A673 (cell line): Measurements from ENCODE around the gene PEAK3. TPM values are rescaled to one million over a fixed set of nuclear protein-coding genes. Genes with fewer than 3 reads are reported as not detected.

Experiments
- BruUV-seq: library from RNA; stranded (reverse); fragments of 400-500 nt; replicated peaks from 2 replicates; lab custom pipeline; 2021; lab: Mats Ljungman, UMichigan
- CTCF ChIA-PET: fragments of 300-600 bp; sonication (Branson Sonifier 250); formaldehyde crosslinking; loops from one replicate; lab custom pipeline; 2022; ENCODE audit warnings: antibody characterized with exemption; lab: Charles Lee
- POLR2A ChIA-PET: fragments of 300-600 bp; sonication (Branson Sonifier 250); formaldehyde crosslinking; loops from one replicate; lab custom pipeline; 2022; ENCODE audit warnings: antibody characterized with exemption; ENCODE audit not compliant: low non-redundant PET; lab: Charles Lee
- DNase-seq: peaks from one replicate; pipeline ENCODE4 v3.0.0-alpha.2; 2015; ENCODE audit warnings: low spot score
- H3K27ac ChIP-seq: fragments of 200-600 bp; sonication (generic); 2 replicates; pipeline ENCODE4 v1.5.1; 2016; ENCODE audit warnings: mixed run types, low read depth, mild to moderate bottlenecking, mixed read lengths, antibody characterized with exemption, low read length; ENCODE audit not compliant: poor library complexity, severe bottlenecking
- H3K27me3 ChIP-seq: fragments of 200-600 bp; sonication (generic); replicated peaks from 2 replicates; pipeline ENCODE4 v1.6.1; 2017; ENCODE audit warnings: mixed run types, low read depth, mild to moderate bottlenecking, mixed read lengths, antibody characterized with exemption, low read length; ENCODE audit not compliant: insufficient read depth, poor library complexity
- H3K36me3 ChIP-seq: fragments of 200-600 bp; sonication (generic); 2 replicates; pipeline ENCODE4 v1.6.1; 2016; ENCODE audit warnings: mixed run types, mild to moderate bottlenecking, mixed read lengths, antibody characterized with exemption, low read length; ENCODE audit not compliant: insufficient read depth, poor library complexity, severe bottlenecking
- H3K4me1 ChIP-seq: fragments of 200-600 bp; sonication (generic); 2 replicates; pipeline ENCODE4 v1.6.1; 2017; ENCODE audit warnings: mixed run types, mild to moderate bottlenecking, mixed read lengths, antibody characterized with exemption, low read length; ENCODE audit not compliant: insufficient read depth, poor library complexity, severe bottlenecking
- H3K4me3 ChIP-seq: fragments of 200-600 bp; sonication (generic); 2 replicates; pipeline ENCODE4 v1.5.1; 2016; ENCODE audit warnings: low read depth, mixed run types, mild to moderate bottlenecking, mixed read lengths, low read length; ENCODE audit not compliant: poor library complexity, severe bottlenecking
- H3K9me3 ChIP-seq: fragments of 200-600 bp; sonication (generic); 2 replicates; pipeline ENCODE4 v1.6.1; 2016; ENCODE audit warnings: mixed run types, low read depth, mild to moderate bottlenecking, mixed read lengths, antibody characterized with exemption, low read length; ENCODE audit not compliant: poor library complexity, severe bottlenecking
- EZH2 ChIP-seq: fragments of 200-600 bp; sonication (generic); IDR thresholded peaks from 2 replicates; pipeline ENCODE4 v1.6.1; 2017; ENCODE audit warnings: borderline replicate concordance, low read depth, mild to moderate bottlenecking, mixed read lengths, antibody characterized with exemption, low read length; ENCODE audit not compliant: poor library complexity, severe bottlenecking
- intact Hi-C: fragments of 100-400 bp; cut with micrococcal nuclease; formaldehyde crosslinking; loops from one replicate; pipeline ENCODE4 v1.10.0; 2022; ENCODE audit not compliant: unreplicated experiment
- total RNA-seq: library from RNA; stranded (reverse); gene quantifications from 2 replicates; pipeline ENCODE4 v1.2.3, GENCODE V29; 2021
- TF ChIP-seq, protein P1 (sequence below): fragments of 300-800, 200-600 bp; sonication (generic); conservative IDR thresholded peaks from 2 replicates; pipeline ENCODE4 v1.5.1; 2017; ENCODE audit warnings: low read depth, mild to moderate bottlenecking, antibody characterized with exemption, low read length, moderate library complexity, mixed read lengths

PEAK3 gene
- total RNA-seq, 1 experiment from 2014 or later = not detected

DNA sequence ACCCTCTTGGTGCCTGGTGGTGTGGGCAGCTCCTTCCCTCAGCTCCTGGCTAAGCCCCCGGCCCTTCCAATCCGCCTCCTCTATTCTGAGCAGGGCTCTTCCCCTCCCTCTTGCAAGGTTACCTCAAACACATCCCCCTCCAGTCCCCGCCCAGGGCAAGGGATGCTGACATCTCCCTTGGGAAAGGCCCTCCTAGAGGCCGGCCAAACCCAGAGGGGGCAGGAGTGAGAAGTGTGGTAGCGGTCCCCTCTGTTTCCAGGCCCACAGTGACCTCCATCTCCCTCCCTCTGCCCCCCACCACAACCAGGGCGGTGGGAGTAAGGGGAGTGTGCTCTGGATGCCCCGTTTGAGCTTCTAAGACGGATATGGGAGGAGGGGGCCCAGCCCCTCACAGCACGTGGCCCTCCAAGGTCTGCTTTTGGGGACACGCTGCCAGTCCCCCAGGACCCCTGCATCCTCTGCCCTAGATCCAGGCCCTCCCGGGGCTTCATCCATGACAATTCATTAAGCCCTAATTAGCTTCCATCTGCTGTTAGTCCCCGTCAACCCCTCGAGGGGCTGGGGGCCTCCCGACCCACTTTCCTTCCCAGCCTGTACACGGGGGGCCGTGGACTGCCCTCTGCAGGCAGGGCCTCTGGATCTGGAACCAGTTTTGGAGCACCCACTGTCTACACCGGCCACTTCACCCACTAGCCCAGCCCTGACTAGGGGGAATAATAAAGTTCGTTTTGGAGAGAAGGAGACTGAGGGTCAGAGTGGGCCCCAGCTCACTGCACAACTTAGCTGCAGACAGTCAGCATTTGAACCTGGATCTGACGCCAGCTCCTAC is 23.7 kb upstream of the PEAK3 start:
- DNase-seq = no peak
- Histone ChIP-seq H3K27me3 (no peaks in the 10 kb centered on the region), H3K27ac (no peak overlapping the region), H3K9me3 (no peaks in the 10 kb centered on the region), H3K4me1 (no peaks in the 10 kb centered on the region), H3K36me3 (no peaks in the 10 kb centered on the region), H3K4me3 (no peak overlapping the region)
- ChIA-PET CTCF (no interaction called here), POLR2A (no interaction called here)
- intact Hi-C loops = no loop called here
- no peak for TF ChIP-seq EZH2
- TF ChIP-seq, protein P1, sequence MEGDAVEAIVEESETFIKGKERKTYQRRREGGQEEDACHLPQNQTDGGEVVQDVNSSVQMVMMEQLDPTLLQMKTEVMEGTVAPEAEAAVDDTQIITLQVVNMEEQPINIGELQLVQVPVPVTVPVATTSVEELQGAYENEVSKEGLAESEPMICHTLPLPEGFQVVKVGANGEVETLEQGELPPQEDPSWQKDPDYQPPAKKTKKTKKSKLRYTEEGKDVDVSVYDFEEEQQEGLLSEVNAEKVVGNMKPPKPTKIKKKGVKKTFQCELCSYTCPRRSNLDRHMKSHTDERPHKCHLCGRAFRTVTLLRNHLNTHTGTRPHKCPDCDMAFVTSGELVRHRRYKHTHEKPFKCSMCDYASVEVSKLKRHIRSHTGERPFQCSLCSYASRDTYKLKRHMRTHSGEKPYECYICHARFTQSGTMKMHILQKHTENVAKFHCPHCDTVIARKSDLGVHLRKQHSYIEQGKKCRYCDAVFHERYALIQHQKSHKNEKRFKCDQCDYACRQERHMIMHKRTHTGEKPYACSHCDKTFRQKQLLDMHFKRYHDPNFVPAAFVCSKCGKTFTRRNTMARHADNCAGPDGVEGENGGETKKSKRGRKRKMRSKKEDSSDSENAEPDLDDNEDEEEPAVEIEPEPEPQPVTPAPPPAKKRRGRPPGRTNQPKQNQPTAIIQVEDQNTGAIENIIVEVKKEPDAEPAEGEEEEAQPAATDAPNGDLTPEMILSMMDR = no peak
- no TSS peak for BruUV-seq

GRCh38 chr19:2303211-2303798 is 21.3 kb upstream of the PEAK3 start:
- no peaks in the 10 kb centered on the region for H3K9me3 ChIP-seq
- intact Hi-C loops = no loop called here
- no peaks in the 10 kb centered on the region for H3K27me3 ChIP-seq
- BruUV-seq = no TSS peak
- no peaks in the 10 kb centered on the region for H3K4me1 ChIP-seq
- H3K4me3 ChIP-seq = no peak overlapping the region
- TF ChIP-seq, protein P1 = no peak
- DNase-seq = no peak
- CTCF ChIA-PET = no interaction called here
- POLR2A ChIA-PET = no interaction called here
- H3K27ac ChIP-seq = no peak overlapping the region
- H3K36me3 ChIP-seq = no peaks in the 10 kb centered on the region

DNA sequence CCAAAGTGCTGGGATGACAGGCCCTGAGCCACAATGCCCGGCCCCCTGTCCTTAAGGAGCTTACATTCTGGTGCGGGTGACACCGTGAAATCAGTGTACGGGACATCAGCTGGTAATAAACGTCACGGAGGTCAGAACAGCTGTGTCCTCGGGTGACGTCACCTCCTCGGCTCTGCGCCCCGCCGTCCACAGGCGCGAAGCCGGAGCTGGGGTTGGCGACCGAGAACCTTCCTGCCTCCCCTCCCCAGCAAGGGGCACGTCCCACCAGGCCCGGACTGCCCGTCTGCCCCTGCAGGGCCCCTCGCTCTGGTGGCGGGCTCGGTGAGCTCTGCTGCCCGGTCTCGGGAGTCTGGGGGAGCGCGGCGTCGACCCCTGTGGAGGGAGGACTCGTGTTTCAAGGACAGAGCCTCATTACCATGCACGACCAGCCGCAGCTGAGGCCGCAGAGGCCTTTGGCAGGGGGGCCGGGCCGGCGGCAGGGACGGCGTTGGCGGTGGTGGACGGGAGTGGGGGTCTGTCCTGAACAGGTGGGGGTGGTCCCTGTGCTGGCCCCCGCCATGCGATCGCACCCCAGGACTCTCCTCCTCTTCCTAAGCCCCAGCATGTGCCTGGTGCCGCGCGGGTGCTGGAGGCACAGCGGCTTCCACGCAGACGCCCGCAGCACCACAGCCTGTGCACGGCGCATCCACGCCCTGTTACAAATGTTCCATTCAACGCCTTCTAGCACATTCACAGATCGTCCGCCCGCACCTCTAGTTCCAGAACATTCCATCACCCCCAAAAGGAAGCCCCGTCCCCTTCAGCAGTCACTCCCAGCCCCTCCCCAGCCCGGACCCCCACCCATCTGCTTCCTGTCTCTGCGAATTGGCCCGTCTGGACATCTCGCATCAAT is 20.6 kb upstream of the PEAK3 start:
- CTCF ChIA-PET = no interaction called here
- H3K4me3 ChIP-seq = no peak overlapping the region
- no peak for DNase-seq
- POLR2A ChIA-PET = no interaction called here
- H3K4me1 ChIP-seq = no peaks in the 10 kb centered on the region
- no TSS peak for BruUV-seq
- no peak for TF ChIP-seq EZH2
- TF ChIP-seq, protein P1 = no peak
- intact Hi-C loops = no loop called here
- H3K9me3 ChIP-seq = no peaks in the 10 kb centered on the region
- H3K27ac ChIP-seq = no peak overlapping the region
- H3K27me3 ChIP-seq = no peaks in the 10 kb centered on the region
- no peaks in the 10 kb centered on the region for H3K36me3 ChIP-seq
